Fibroblast of mammary gland (primary cell): ENCODE data around the gene CEP72.

Experiments used
- DNase-seq: peaks from one replicate; pipeline ENCODE4 v3.0.0-alpha.2; 2010; ENCODE audit warnings: low read depth
- H3K4me3 ChIP-seq: 2 replicates; pipeline ENCODE4 v1.5.1; 2011; ENCODE audit warnings: low read depth, mild to moderate bottlenecking, low read length, moderate library complexity; ENCODE audit not compliant: control insufficient read depth
- CTCF ChIP-seq: conservative IDR thresholded peaks from 2 replicates; pipeline ENCODE4 v1.5.1; 2011; ENCODE audit warnings: low read depth, low read length, inconsistent platforms; ENCODE audit not compliant: control insufficient read depth, insufficient read depth

The CEP72 gene

GRCh38 chr5:664343-664993, 52.3 kb downstream of the CEP72 start:
- no peak for TF ChIP-seq CTCF
- DNase-seq: no peak
- no peak overlapping the region for H3K4me3 ChIP-seq

- DNase-seq: no peak
- TF ChIP-seq CTCF: no peak
Measured at GRCh38 chr5:664994-665360, 52.8 kb downstream of the CEP72 start.

GRCh38 chr5:665541-665955, 53.4 kb downstream of the CEP72 start:
- DNase-seq: no peak
- TF ChIP-seq CTCF: no peak

More at GRCh38 chr5:664994-665360, 52.8 kb downstream of the CEP72 start:
- H3K4me3 ChIP-seq: no peak overlapping the region

GRCh38 chr5:665956-666711, 54.0 kb downstream of the CEP72 start:
- H3K4me3 ChIP-seq: no peak overlapping the region
- no peak for TF ChIP-seq CTCF
- DNase-seq: no peak

More at GRCh38 chr5:665541-665955, 53.4 kb downstream of the CEP72 start:
- H3K4me3 ChIP-seq: no peak overlapping the region

- no peak overlapping the region for H3K4me3 ChIP-seq
- TF ChIP-seq CTCF: no peak
- DNase-seq: no peak
Measured at GRCh38 chr5:666816-667498, 54.8 kb downstream of the CEP72 start.

- DNase-seq: no peak
- no peak overlapping the region for H3K4me3 ChIP-seq
- no peak for TF ChIP-seq CTCF
Measured at GRCh38 chr5:668283-668995, 56.3 kb downstream of the CEP72 start.
